Measurements from ENCODE around the gene KCTD5. TPM values are rescaled to one million over a fixed set of nuclear protein-coding genes. Genes with fewer than 3 reads are reported as not detected.

Gene KCTD5
- polyA plus RNA-seq, 3 donors, result 21.2 to 26.0 (median 22.6) TPM

- no peak for DNase-seq (ENCODE audit: extremely low read depth in 1 of 11, low read depth in 9 of 11, low spot score in 4 of 11)
These were observed 55.6 kb downstream of the KCTD5 start for GRCh38 chr16:2737895-2738418.

- DNase-seq (ENCODE audit: extremely low read depth in 1 of 11, low read depth in 9 of 11, low spot score in 4 of 11), result no peak
These were observed 56.3 kb downstream of the KCTD5 start for GRCh38 chr16:2738615-2739014.

- no peak for DNase-seq (ENCODE audit: extremely low read depth in 1 of 11, low read depth in 9 of 11, low spot score in 4 of 11)
These were observed 57.5 kb downstream of the KCTD5 start for GRCh38 chr16:2739625-2740430.

- DNase-seq (ENCODE audit: extremely low read depth in 1 of 11, low read depth in 9 of 11, low spot score in 4 of 11), result no peak
These were observed 58.2 kb downstream of the KCTD5 start for GRCh38 chr16:2740476-2740875.

- DNase-seq (ENCODE audit: extremely low read depth in 1 of 11, low read depth in 9 of 11, low spot score in 4 of 11), result no peak
These were observed 58.8 kb downstream of the KCTD5 start for GRCh38 chr16:2741168-2741567.

GRCh38 chr16:2742323-2743006 lies 60.1 kb downstream of the KCTD5 start:
- DNase-seq (ENCODE audit: extremely low read depth in 1 of 11, low read depth in 9 of 11, low spot score in 4 of 11), result no peak

- DNase-seq (ENCODE audit: extremely low read depth in 1 of 11, low read depth in 9 of 11, low spot score in 4 of 11), result no peak
These were observed 60.9 kb downstream of the KCTD5 start for GRCh38 chr16:2743007-2743810.

GRCh38 chr16:2744711-2745110 lies 62.4 kb downstream of the KCTD5 start:
- DNase-seq (ENCODE audit: extremely low read depth in 1 of 11, low read depth in 9 of 11, low spot score in 4 of 11), result no peak

GRCh38 chr16:2745116-2745890 lies 63.0 kb downstream of the KCTD5 start:
- DNase-seq (ENCODE audit: extremely low read depth in 1 of 11, low read depth in 9 of 11, low spot score in 4 of 11), result no peak

- DNase-seq (ENCODE audit: extremely low read depth in 1 of 11, low read depth in 9 of 11, low spot score in 4 of 11), result no peak
These were observed 63.6 kb downstream of the KCTD5 start for GRCh38 chr16:2745961-2746360.

GRCh38 chr16:2748757-2749455 lies 66.6 kb downstream of the KCTD5 start:
- no peak for DNase-seq (ENCODE audit: extremely low read depth in 1 of 11, low read depth in 9 of 11, low spot score in 4 of 11)

- no peak for DNase-seq (ENCODE audit: extremely low read depth in 1 of 11, low read depth in 9 of 11, low spot score in 4 of 11)
These were observed 67.2 kb downstream of the KCTD5 start for GRCh38 chr16:2749476-2749875.

- DNase-seq (ENCODE audit: extremely low read depth in 1 of 11, low read depth in 9 of 11, low spot score in 4 of 11), result no peak
These were observed 67.6 kb downstream of the KCTD5 start for GRCh38 chr16:2749936-2750335.

GRCh38 chr16:2751577-2752034 lies 69.3 kb downstream of the KCTD5 start:
- DNase-seq (ENCODE audit: extremely low read depth in 1 of 11, low read depth in 9 of 11, low spot score in 4 of 11), result peak in 4 of 11 donors; percentile 10 to 47 (median 31)

- peak; percentile 93 to 98 (median 96) for DNase-seq (ENCODE audit: extremely low read depth in 1 of 11, low read depth in 9 of 11, low spot score in 4 of 11)
These were observed 69.9 kb downstream of the KCTD5 start, which contains the start of gene SRRM2 for GRCh38 chr16:2752035-2752849. SRRM2 (plus strand) TSS chr16:2752638; CDS start chr16:2756365, 3,727 bp downstream.

GRCh38 chr16:2752850-2753732 lies 70.8 kb downstream of the KCTD5 start:
- peak; percentile 51 to 79 (median 75) for DNase-seq (ENCODE audit: extremely low read depth in 1 of 11, low read depth in 9 of 11, low spot score in 4 of 11)
